GM21529 (cell line): ENCODE data around the gene WDR26.
A peak's percentile ranks its signal among the peaks of the same experiment; 100 is the strongest.
"Not testable (repeated sequence)": the region's sequence is repeated elsewhere in the genome, so short reads cannot be mapped to it uniquely, and the experiment has no call there.

Experiments
- ATAC-seq: cut with Tn5 transposase; IDR thresholded peaks from one replicate; pipeline ENCODE4 v1.9.1; 2021; ENCODE audit not compliant: unreplicated experiment

Gene WDR26

GRCh38 chr1:224352436-224353085 lies 82.0 kb downstream of the WDR26 start:
- ATAC-seq = not testable (repeated sequence)

GRCh38 chr1:224349716-224350115 lies 84.9 kb downstream of the WDR26 start:
- not testable (repeated sequence) for ATAC-seq

GRCh38 chr1:224348137-224348536 lies 86.5 kb downstream of the WDR26 start:
- no peak for ATAC-seq

GRCh38 chr1:224343679-224344078 lies 90.9 kb downstream of the WDR26 start:
- no peak for ATAC-seq

- ATAC-seq = peak; percentile 82
Observed at GRCh38 chr1:224340453-224341384, 93.9 kb downstream of the WDR26 start.

GRCh38 chr1:224339442-224340033 lies 95.1 kb downstream of the WDR26 start:
- no peak for ATAC-seq

GRCh38 chr1:224338150-224338838 lies 96.3 kb downstream of the WDR26 start:
- ATAC-seq = no peak
